Measurements from ENCODE around the gene ANGEL1.

GRCh38 chr14:76782885-76783566 lies 29.7 kb downstream of the ANGEL1 start:
- no peak for TF ChIP-seq CTCF (IDR thresholded peaks at IDR 0.05)
- TF ChIP-seq POLR2A (IDR thresholded peaks at IDR 0.05), result no peak

Data from heart left ventricle (tissue), 13 donors.